Common myeloid progenitor, CD34-positive (primary cell): ENCODE results near the gene CTH.
"Not testable (repeated sequence)": the region's sequence is repeated elsewhere in the genome, so short reads cannot be mapped to it uniquely, and the experiment has no call there.

Experiments used
- CTCF ChIA-PET: fragments of 350-600 bp; sonication (Branson Sonifier 250); formaldehyde crosslinking; loops from one replicate; lab custom pipeline; 2021; ENCODE audit warnings: antibody characterized with exemption; lab: Charles Lee
- POLR2A ChIA-PET: fragments of 350-600 bp; sonication (Branson Sonifier 250); formaldehyde crosslinking; loops from one replicate; lab custom pipeline; 2021; ENCODE audit warnings: antibody characterized with exemption; lab: Charles Lee
- DNase-seq, 3 donors: peaks; one replicate each; pipeline versions ENCODE4 v3.0.0 to v3.0.0-alpha.2; 2013
- H3K27ac ChIP-seq, 2 experiments: 1 replicate in 1 of 2; 2 replicates in 1 of 2; pipeline ENCODE4 v1.7.0; 2013; ENCODE audit warnings: inconsistent platforms in 2 of 2, low read length in 2 of 2, mild to moderate bottlenecking in 2 of 2, low read depth in 1 of 2, moderate library complexity in 1 of 2; ENCODE audit not compliant: severe bottlenecking in 2 of 2, insufficient read depth in 1 of 2, poor library complexity in 1 of 2
- H3K27me3 ChIP-seq, 5 experiments: replicated peaks in 2 of 5; 1 replicate in 3 of 5; 2 replicates in 2 of 5; pipeline versions ENCODE4 v1.6.1 to v1.7.0; 2013; ENCODE audit warnings: low read length in 4 of 5, mild to moderate bottlenecking in 2 of 5, moderate library complexity in 2 of 5, inconsistent platforms in 1 of 5; ENCODE audit not compliant: insufficient read depth in 5 of 5, control insufficient read depth in 4 of 5
- H3K36me3 ChIP-seq, 4 experiments: 1 replicate in 2 of 4; 2 replicates in 2 of 4; pipeline versions ENCODE4 v1.6.1 to v1.7.0; 2013; ENCODE audit warnings: low read length in 3 of 4, control low read depth in 1 of 4, mild to moderate bottlenecking in 1 of 4; ENCODE audit not compliant: control insufficient read depth in 4 of 4, insufficient read depth in 4 of 4
- H3K4me1 ChIP-seq, 4 experiments: 1 replicate in 3 of 4; 2 replicates in 1 of 4; pipeline versions ENCODE4 v1.6.1 to v1.7.1; 2013; ENCODE audit warnings: low read length in 3 of 4, mild to moderate bottlenecking in 3 of 4, control low read depth in 1 of 4, inconsistent platforms in 1 of 4, moderate library complexity in 1 of 4; ENCODE audit not compliant: control insufficient read depth in 4 of 4, insufficient read depth in 4 of 4; ENCODE audit errors: control extremely low read depth in 1 of 4
- H3K4me3 ChIP-seq, 7 experiments: 1 replicate in 4 of 7; 2 replicates in 3 of 7; pipeline versions ENCODE4 v1.5.1 to v1.7.0; 2013; ENCODE audit warnings: mild to moderate bottlenecking in 7 of 7, low read length in 6 of 7, moderate library complexity in 6 of 7, inconsistent platforms in 2 of 7, low read depth in 2 of 7, control low read depth in 1 of 7; ENCODE audit not compliant: insufficient read depth in 4 of 7, control insufficient read depth in 1 of 7; ENCODE audit errors: extremely low read depth in 1 of 7
- H3K9me3 ChIP-seq, 5 experiments: 1 replicate in 4 of 5; 2 replicates in 1 of 5; pipeline versions ENCODE4 v1.6.1 to v1.7.1; 2013; ENCODE audit warnings: low read length in 4 of 5, mild to moderate bottlenecking in 2 of 5, inconsistent platforms in 1 of 5, low read depth in 1 of 5, moderate library complexity in 1 of 5; ENCODE audit not compliant: control insufficient read depth in 4 of 5, insufficient read depth in 2 of 5; ENCODE audit errors: control extremely low read depth in 1 of 5
- WGBS: methylation state at CpG from one replicate; pipeline ENCODE4 v1.1.5; 2013; ENCODE audit not compliant: insufficient coverage; 5-methylcytosine and 5-hydroxymethylcytosine counted together

CTH gene

DNA sequence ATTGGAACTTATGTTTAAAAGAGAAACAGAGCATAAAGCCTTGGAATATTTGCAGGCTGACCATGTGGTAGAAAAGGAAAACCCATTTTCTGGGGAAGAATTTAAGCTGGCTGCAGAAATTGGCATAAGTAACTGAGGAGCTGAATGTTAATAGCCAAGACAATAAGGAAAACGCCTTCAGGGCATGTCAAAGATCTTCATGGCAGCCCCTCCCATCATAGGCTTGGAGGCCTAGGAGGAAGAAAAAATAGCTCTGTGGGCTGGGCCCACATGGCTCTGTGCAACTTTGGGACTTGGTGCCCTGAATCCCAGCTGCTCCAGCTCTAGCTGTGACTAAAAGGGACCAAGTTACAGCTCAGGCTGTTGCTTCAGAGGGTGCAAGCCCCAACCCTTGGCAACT is 51.5 kb downstream of the CTH start:
- ChIA-PET POLR2A (no interaction called here), CTCF (interaction anchor here (1.4 kb wide), 1 partner anchor 23 kb away, joined by 4 read pairs; no protein-coding TSS in a partner anchor)
- Histone ChIP-seq H3K9me3 (no peaks in the 10 kb centered on the region), H3K4me1 (peaks cover 0 to 10% (median 0%) of the 10 kb centered on the region in 4 experiments), H3K27ac (no peak overlapping the region), H3K27me3 (no peaks in the 10 kb centered on the region), H3K4me3 (no peak overlapping the region), H3K36me3 (no peaks in the 10 kb centered on the region)
- DNase-seq = no peak
- WGBS = 100% methylated on average over 1 of the region's 1 CpG

DNA sequence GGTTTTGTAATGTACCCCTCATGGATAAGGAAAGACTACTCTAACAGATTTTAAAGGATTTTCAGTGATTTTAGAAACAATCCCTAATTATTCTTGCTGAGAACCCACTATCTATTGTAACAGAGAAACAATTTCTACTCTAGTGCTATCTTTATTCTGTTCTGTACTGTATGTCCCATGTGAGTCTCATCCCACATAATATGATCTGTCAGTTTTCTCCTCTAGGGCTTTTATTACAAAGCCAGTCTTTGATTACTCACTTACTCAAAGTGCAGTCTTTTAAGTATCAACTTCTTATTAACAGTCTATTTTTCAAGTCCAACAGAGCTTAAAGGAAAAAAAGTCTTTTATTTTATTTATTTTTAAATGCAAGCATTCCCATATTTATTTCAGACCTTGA is 54.8 kb downstream of the CTH start:
- Histone ChIP-seq H3K9me3 (no peaks in the 10 kb centered on the region), H3K36me3 (no peaks in the 10 kb centered on the region), H3K27ac (no peak overlapping the region), H3K27me3 (no peaks in the 10 kb centered on the region), H3K4me3 (no peak overlapping the region), H3K4me1 (no peaks in the 10 kb centered on the region)
- ChIA-PET CTCF (no interaction called here), POLR2A (no interaction called here)
- no peak for DNase-seq

DNA sequence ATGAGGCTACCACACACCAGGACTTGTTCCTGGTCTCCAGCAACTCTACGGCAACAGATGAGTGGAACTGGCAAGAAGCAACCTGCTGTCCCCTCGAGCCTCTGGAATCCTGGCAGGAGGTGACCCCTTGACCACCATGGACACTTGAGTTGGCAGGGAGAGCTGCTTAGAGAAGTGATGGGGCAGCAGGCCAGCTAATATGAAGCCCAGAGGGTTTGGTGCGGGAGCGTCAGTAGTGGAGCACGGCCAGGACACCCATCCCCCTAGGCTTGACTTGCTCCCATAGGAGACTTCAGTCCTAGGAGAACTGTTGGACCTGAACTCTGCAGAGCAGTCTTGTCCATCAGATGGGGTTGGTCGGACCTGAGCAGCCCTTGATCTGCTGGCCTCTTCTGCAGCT is 56.5 kb downstream of the CTH start:
- no peak for DNase-seq
- no peaks in the 10 kb centered on the region for H3K4me1 ChIP-seq
- 90% methylated on average over 6 of the region's 6 CpGs for WGBS
- no peak overlapping the region for H3K27ac ChIP-seq
- POLR2A ChIA-PET = interaction anchor here (0.6 kb wide), 1 partner anchor 25 kb away, joined by 3 read pairs; no protein-coding TSS in a partner anchor
- H3K36me3 ChIP-seq = no peaks in the 10 kb centered on the region
- no peaks in the 10 kb centered on the region for H3K9me3 ChIP-seq
- no peak overlapping the region for H3K4me3 ChIP-seq
- CTCF ChIA-PET = no interaction called here
- H3K27me3 ChIP-seq = no peaks in the 10 kb centered on the region

DNA sequence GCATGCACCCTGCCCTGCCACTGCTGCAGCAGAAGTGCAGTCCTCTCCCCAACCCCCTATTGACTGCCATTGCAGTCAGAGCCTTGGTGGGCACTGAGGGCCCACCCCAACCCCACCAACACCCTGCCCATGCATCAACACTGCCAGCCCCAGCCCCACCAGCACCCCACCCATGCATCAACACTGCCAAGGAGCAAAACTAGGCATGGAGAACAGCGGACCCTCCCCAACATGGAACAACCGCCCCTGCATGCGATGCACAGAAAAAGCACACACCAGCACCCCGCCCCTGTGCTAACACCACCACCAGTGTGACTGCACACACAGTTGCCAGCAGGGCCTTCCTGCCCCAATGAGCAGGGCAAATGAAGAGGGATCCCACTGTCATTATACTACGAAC is 57.1 kb downstream of the CTH start:
- ChIA-PET POLR2A (no interaction called here), CTCF (no interaction called here)
- no peaks in the 10 kb centered on the region for H3K36me3 ChIP-seq
- 90% methylated on average over 4 of the region's 5 CpGs for WGBS
- H3K4me1 ChIP-seq = no peaks in the 10 kb centered on the region
- no peak overlapping the region for H3K27ac ChIP-seq
- no peak for DNase-seq
- no peaks in the 10 kb centered on the region for H3K27me3 ChIP-seq
- H3K9me3 ChIP-seq = no peaks in the 10 kb centered on the region
- no peak overlapping the region for H3K4me3 ChIP-seq

DNA sequence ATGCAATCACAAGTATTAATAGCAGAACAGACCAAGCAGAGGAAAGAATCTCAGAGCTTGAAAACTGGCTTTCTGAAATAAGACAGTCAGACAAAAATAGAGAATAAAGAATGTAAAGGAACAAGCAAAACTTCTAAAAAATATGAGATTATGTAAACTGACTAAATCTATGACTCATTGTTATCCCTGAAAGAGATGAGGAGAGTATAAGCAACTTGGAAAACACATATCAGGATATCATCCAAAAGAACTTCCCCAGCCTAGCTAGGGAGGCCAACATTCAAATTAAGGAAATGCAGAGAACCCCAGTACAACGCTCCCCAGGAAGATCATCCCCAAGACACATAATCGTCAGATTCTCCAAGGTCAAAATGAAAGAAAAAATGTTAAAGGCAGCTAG is 58.1 kb downstream of the CTH start:
- DNase-seq, H3K27ac ChIP-seq, H3K36me3 ChIP-seq, POLR2A ChIA-PET, H3K27me3 ChIP-seq, H3K9me3 ChIP-seq, H3K4me1 ChIP-seq, CTCF ChIA-PET, H3K4me3 ChIP-seq: not testable (repeated sequence)
- WGBS = 90% methylated on average over 2 of the region's 2 CpGs

DNA sequence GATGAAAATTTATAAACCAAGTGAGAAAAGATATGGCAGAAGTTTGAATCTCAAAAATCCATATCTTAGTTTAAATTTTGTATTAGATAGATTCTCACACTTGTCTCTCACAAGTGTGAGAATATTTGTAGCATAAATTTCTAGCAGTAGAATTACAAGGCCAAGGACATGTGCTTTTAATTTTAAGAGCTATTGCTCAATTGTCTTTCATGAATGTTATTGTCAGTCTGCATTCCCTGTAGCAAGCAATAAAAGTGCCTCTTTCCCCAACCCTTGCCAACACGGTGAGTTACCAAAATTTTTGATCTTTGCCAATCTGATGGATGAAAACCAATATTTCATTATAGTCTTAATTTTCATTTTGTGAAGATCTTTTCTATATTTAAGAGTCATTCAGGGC is 64.0 kb downstream of the CTH start:
- ChIA-PET CTCF (no interaction called here), POLR2A (no interaction called here)
- Histone ChIP-seq H3K4me3 (no peak overlapping the region), H3K36me3 (no peaks in the 10 kb centered on the region), H3K4me1 (no peaks in the 10 kb centered on the region), H3K9me3 (no peaks in the 10 kb centered on the region), H3K27ac (no peak overlapping the region), H3K27me3 (no peaks in the 10 kb centered on the region)
- no CpG with 5 or more reads among the region's 1 CpG for WGBS
- DNase-seq = no peak

DNA sequence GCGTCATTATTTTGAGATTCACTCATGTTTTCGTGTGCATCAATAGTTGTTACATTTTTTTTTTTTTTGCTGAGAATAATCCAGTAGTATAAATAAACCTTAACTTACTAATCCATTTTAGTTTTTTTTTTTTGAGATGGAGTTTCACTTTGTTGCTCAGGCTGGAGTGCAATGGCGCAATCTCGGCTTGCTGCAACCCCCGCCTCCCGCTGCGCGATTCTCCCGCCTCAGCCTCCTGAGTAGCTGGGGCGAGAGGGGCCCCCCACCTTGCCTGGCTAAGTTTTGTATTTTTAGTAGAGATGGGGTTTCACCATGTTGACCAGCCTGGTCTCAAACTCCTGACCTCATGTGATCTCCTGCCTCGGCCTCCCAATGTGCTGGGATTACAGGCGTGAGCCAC is 66.0 kb downstream of the CTH start:
- no peaks in the 10 kb centered on the region for H3K9me3 ChIP-seq
- H3K4me3 ChIP-seq = no peak overlapping the region
- no peaks in the 10 kb centered on the region for H3K4me1 ChIP-seq
- no peaks in the 10 kb centered on the region for H3K36me3 ChIP-seq
- no peak overlapping the region for H3K27ac ChIP-seq
- 97% methylated on average over 7 of the region's 12 CpGs for WGBS
- ChIA-PET CTCF (interaction anchor here (0.7 kb wide), 1 partner anchor 1884 kb away, joined by 3 read pairs; no protein-coding TSS in a partner anchor), POLR2A (no interaction called here)
- no peak for DNase-seq
- H3K27me3 ChIP-seq = no peaks in the 10 kb centered on the region
